ENCODE results near the gene TNRC6B. TPM values are rescaled to one million over a fixed set of nuclear protein-coding genes. Genes with fewer than 3 reads are reported as not detected.
"Not testable (repeated sequence)": the region's sequence is repeated elsewhere in the genome, so short reads cannot be mapped to it uniquely, and the experiment has no call there.

TNRC6B gene
- total and polyA plus RNA-seq, 2 of the 13 experiments (the other 11 are each of a cell fraction or from before 2014, with no cell fraction given): 8.9 to 13.2 TPM

- no peak for TF ChIP-seq TFDP1 (CRISPR knock-in tag; IDR thresholded peaks at IDR 0.05; ENCODE audit: borderline replicate concordance)
- TF ChIP-seq, protein P1, sequence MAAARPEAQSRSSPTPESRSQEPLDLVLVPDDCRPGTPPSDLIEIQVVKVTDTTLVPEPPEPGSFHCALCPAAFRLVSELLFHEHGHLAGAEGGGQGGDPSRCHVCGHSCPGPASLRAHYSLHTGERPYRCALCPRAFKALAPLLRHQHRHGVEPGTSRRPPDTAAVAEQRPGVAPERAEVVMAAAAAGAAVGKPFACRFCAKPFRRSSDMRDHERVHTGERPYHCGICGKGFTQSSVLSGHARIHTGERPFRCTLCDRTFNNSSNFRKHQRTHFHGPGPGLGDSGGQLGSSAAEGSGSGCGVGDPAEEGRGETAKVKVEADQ (CRISPR knock-in tag; IDR thresholded peaks at IDR 0.05; ENCODE audit: borderline replicate concordance): no peak
These were observed 200.2 kb downstream of the TNRC6B start (continued) for GRCh38 chr22:40377931-40378330.

GRCh38 chr22:40378448-40378847, 200.7 kb downstream of the TNRC6B start:
- FAIRE-seq; BruUV-seq (replicated peaks); H3K79me2 ChIP-seq (ENCODE audit: insufficient read depth, low read length); ATAC-seq; H3K36me3 ChIP-seq (replicated peaks in 1 of 2; ENCODE audit: control insufficient read depth in 1 of 2, insufficient read depth in 2 of 2, low read length in 2 of 2); H2AFZ ChIP-seq (ENCODE audit: low read length); H4K20me1 ChIP-seq (ENCODE audit: insufficient read depth, low read length); H3K27me3 ChIP-seq (ENCODE audit: control insufficient read depth in 1 of 2, insufficient read depth in 2 of 2, low read length in 2 of 2); DNase-seq (ENCODE audit: low spot score); H3K27ac ChIP-seq (ENCODE audit: extremely low read length, insufficient read depth, low read length); H3K9ac ChIP-seq (ENCODE audit: insufficient read depth, low read depth, low read length); intact Hi-C loops (cut with micrococcal nuclease; ENCODE audit: unreplicated experiment); H3K4me3 ChIP-seq (replicated peaks in 1 of 3; ENCODE audit: insufficient read depth in 1 of 3, low read depth in 2 of 3, low read length in 3 of 3); CTCF ChIA-PET (ENCODE audit: low intra/inter-chr PET ratio, low total read pairs); in situ Hi-C loops (cut with HindIII; ENCODE audit: extremely low pct_ligation_motif_present, low pct_unique_long_range_greater_than_20kb); H3K4me2 ChIP-seq (ENCODE audit: low read depth, low read length); POLR2A ChIA-PET; H3K4me1 ChIP-seq (ENCODE audit: insufficient read depth, low read length); H3K9me3 ChIP-seq (ENCODE audit: low read length): not testable (repeated sequence)
- WGBS (ENCODE audit: low lambda C conversion rate): 95% methylated on average over 11 of the region's 11 CpGs

- TF ChIP-seq ZNF777 (CRISPR knock-in tag; IDR thresholded peaks at IDR 0.05) (no peak), CEBPB (IDR thresholded peaks at IDR 0.05; ENCODE audit: borderline replicate concordance, low read depth, low read length) (peak; percentile 65; the same call in 1 of the 2 replicates)
- no peaks in the 10 kb centered on the region for H3K4me1 ChIP-seq (ENCODE audit: insufficient read depth, low read length)
- intact Hi-C loops (cut with micrococcal nuclease; ENCODE audit: unreplicated experiment): no loop called here
- FAIRE-seq (no peak), ATAC-seq (no peak), DNase-seq (ENCODE audit: low spot score) (no peak)
- WGBS (ENCODE audit: low lambda C conversion rate): 93% methylated on average over 3 of the region's 3 CpGs
- H4K20me1 ChIP-seq (ENCODE audit: insufficient read depth, low read length): no peaks in the 10 kb centered on the region
- no TSS peak for BruUV-seq (replicated peaks)
- H3K27me3 ChIP-seq (ENCODE audit: control insufficient read depth in 1 of 2, insufficient read depth in 2 of 2, low read length in 2 of 2): no peaks in the 10 kb centered on the region
- H3K27ac ChIP-seq (ENCODE audit: extremely low read length, insufficient read depth, low read length): no peak overlapping the region
- H3K4me2 ChIP-seq (ENCODE audit: low read depth, low read length): no peak overlapping the region
- H3K79me2 ChIP-seq (ENCODE audit: insufficient read depth, low read length): no peaks in the 10 kb centered on the region
- ChIA-PET POLR2A (interaction anchor here (0.8 kb wide), 1 partner anchor 56 kb away, joined by 3 read pairs; no protein-coding TSS in a partner anchor), CTCF (ENCODE audit: low intra/inter-chr PET ratio, low total read pairs) (no interaction called here)
- H3K36me3 ChIP-seq (replicated peaks in 1 of 2; ENCODE audit: control insufficient read depth in 1 of 2, insufficient read depth in 2 of 2, low read length in 2 of 2): no peaks in the 10 kb centered on the region
- in situ Hi-C loops (cut with HindIII; ENCODE audit: extremely low pct_ligation_motif_present, low pct_unique_long_range_greater_than_20kb): no loop called here
- no peak overlapping the region for H3K4me3 ChIP-seq (replicated peaks in 1 of 3; ENCODE audit: insufficient read depth in 1 of 3, low read depth in 2 of 3, low read length in 3 of 3)
- H3K9ac ChIP-seq (ENCODE audit: insufficient read depth, low read depth, low read length): no peak overlapping the region
- H3K9me3 ChIP-seq (ENCODE audit: low read length): no peaks in the 10 kb centered on the region
- no peak overlapping the region for H2AFZ ChIP-seq (ENCODE audit: low read length)
These were observed 203.7 kb downstream of the TNRC6B start for GRCh38 chr22:40381461-40381860.
